HepG2 (cell line): Measurements from ENCODE around the gene BEAN1. TPM values are rescaled to one million over a fixed set of nuclear protein-coding genes. Genes with fewer than 3 reads are reported as not detected.

ENCODE experiments used
- ATAC-seq: fragments of 200-7000 bp; cut with Tn5 transposase; 3 replicates; pipeline ENCODE4 v1.9.1; 2020; ENCODE audit warnings: mild to moderate bottlenecking, moderate library complexity
- BruUV-seq: library from RNA; stranded (reverse); fragments of 400-500 nt; replicated peaks from 2 replicates; lab custom pipeline; 2021; lab: Mats Ljungman, UMichigan
- CTCF ChIA-PET: fragments of 300-600 bp; formaldehyde crosslinking; extraction: SDS; loops from one replicate; lab custom pipeline; 2021; ENCODE audit warnings: low total read pairs, inconsistent platforms, low intra/inter-chr PET ratio; lab: Yijun Ruan, JAX
- POLR2A ChIA-PET: fragments of 350-600 bp; sonication (Branson Sonifier 250); formaldehyde crosslinking; loops from one replicate; lab custom pipeline; 2020; ENCODE audit warnings: antibody characterized with exemption, inconsistent platforms; lab: Yijun Ruan, JAX
- DNase-seq: peaks from one replicate; pipeline ENCODE4 v3.0.0-alpha.2; 2015; ENCODE audit warnings: low spot score
- FAIRE-seq: peaks from 3 replicates; lab custom pipeline; 2011; peaks lifted over from hg19 to GRCh38; lab: Jason Lieb, UNC
- H2AFZ ChIP-seq: one replicate; pipeline ENCODE4 v1.6.1; 2011; ENCODE audit warnings: low read length, inconsistent platforms
- H3K27ac ChIP-seq: fragments of 300-600 bp; 3 replicates; pipeline ENCODE4 v1.8.0; 2011; ENCODE audit warnings: mixed run types, mild to moderate bottlenecking, mixed read lengths, low read length, inconsistent platforms; ENCODE audit not compliant: insufficient read depth; ENCODE audit errors: extremely low read length
- H3K27me3 ChIP-seq, 2 experiments: fragments of 200-600 bp in 1 of 2; 2 replicates in 1 of 2; 3 replicates in 1 of 2; pipeline versions ENCODE4 v1.6.0 to v1.8.0; 2011; ENCODE audit warnings: low read length in 2 of 2, mild to moderate bottlenecking in 2 of 2, moderate library complexity in 2 of 2, inconsistent platforms in 1 of 2; ENCODE audit not compliant: insufficient read depth in 2 of 2, control insufficient read depth in 1 of 2
- H3K36me3 ChIP-seq, 2 experiments: fragments of 200-600 bp in 1 of 2; replicated peaks in 1 of 2; 2 replicates in 1 of 2; 3 replicates in 1 of 2; pipeline versions ENCODE4 v1.5.1 to v1.8.0; 2011; ENCODE audit warnings: low read length in 2 of 2, inconsistent platforms in 1 of 2; ENCODE audit not compliant: insufficient read depth in 2 of 2, control insufficient read depth in 1 of 2
- H3K4me1 ChIP-seq: 2 replicates; pipeline ENCODE4 v1.5.1; 2012; ENCODE audit warnings: low read length, inconsistent platforms; ENCODE audit not compliant: insufficient read depth
- H3K4me2 ChIP-seq: 2 replicates; pipeline ENCODE4 v1.6.0; 2011; ENCODE audit warnings: low read depth, low read length, inconsistent platforms
- H3K4me3 ChIP-seq, 3 experiments: fragments of 200-600 bp in 1 of 3; sonication (generic), shearing (Covaris generic) in 1 of 3; replicated peaks in 1 of 3; 2 replicates each; pipeline ENCODE4 v1.5.1; 2011 to 2016; ENCODE audit warnings: low read length in 3 of 3, inconsistent platforms in 2 of 3, low read depth in 2 of 3, mild to moderate bottlenecking in 2 of 3, control low read depth in 1 of 3, mixed read lengths in 1 of 3; ENCODE audit not compliant: insufficient read depth in 1 of 3
- H3K79me2 ChIP-seq: one replicate; pipeline ENCODE4 v1.6.1; 2011; ENCODE audit warnings: low read length, inconsistent platforms; ENCODE audit not compliant: insufficient read depth
- H3K9ac ChIP-seq: 2 replicates; pipeline ENCODE4 v1.6.0; 2011; ENCODE audit warnings: mild to moderate bottlenecking, low read depth, low read length, inconsistent platforms; ENCODE audit not compliant: insufficient read depth
- H3K9me3 ChIP-seq: 2 replicates; pipeline ENCODE4 v1.5.1; 2012; ENCODE audit warnings: mild to moderate bottlenecking, low read length
- H4K20me1 ChIP-seq: 2 replicates; pipeline ENCODE4 v1.6.0; 2011; ENCODE audit warnings: inconsistent platforms, mild to moderate bottlenecking, low read length, moderate library complexity; ENCODE audit not compliant: insufficient read depth
- FOXP1 ChIP-seq, 2 experiments: fragments of 450-650 bp in 1 of 2; IDR thresholded peaks; 2 replicates each; pipeline ENCODE4 v1.6.1; 2017 to 2018; ENCODE audit warnings: antibody characterized with exemption in 1 of 2
- FOXP4 ChIP-seq: sonication (generic); formaldehyde crosslinking; IDR thresholded peaks from 2 replicates; pipeline ENCODE4 v1.4.0; 2020; ENCODE audit warnings: missing genetic modification reagents
- GTF3A ChIP-seq: sonication (generic); formaldehyde crosslinking; conservative IDR thresholded peaks from 2 replicates; pipeline ENCODE4 v1.4.0; 2020; ENCODE audit warnings: mild to moderate bottlenecking, missing genetic modification reagents
- PATZ1 ChIP-seq: sonication (generic); formaldehyde crosslinking; IDR thresholded peaks from 2 replicates; pipeline ENCODE4 v1.4.0; 2020; ENCODE audit warnings: missing genetic modification reagents
- SOX6 ChIP-seq, 2 experiments: fragments of 450-650 bp in 1 of 2; sonication (generic) in 1 of 2; formaldehyde crosslinking in 1 of 2; IDR thresholded peaks; 2 replicates each; pipeline versions ENCODE4 v1.4.0 to v1.6.1; 2017 to 2020; ENCODE audit warnings: antibody characterized with exemption in 1 of 2, mild to moderate bottlenecking in 1 of 2, missing genetic modification reagents in 1 of 2
- ZNF280D ChIP-seq: sonication (generic); formaldehyde crosslinking; IDR thresholded peaks from 2 replicates; pipeline ENCODE4 v1.5.1; 2020; ENCODE audit warnings: mild to moderate bottlenecking, missing genetic modification reagents
- ZNF362 ChIP-seq: sonication (generic); formaldehyde crosslinking; IDR thresholded peaks from 2 replicates; pipeline ENCODE4 v1.4.0; 2020; ENCODE audit warnings: missing genetic modification reagents, mild to moderate bottlenecking, borderline replicate concordance
- ZNF552 ChIP-seq: sonication (generic); formaldehyde crosslinking; IDR thresholded peaks from 2 replicates; pipeline ENCODE4 v1.9.0; 2022; ENCODE audit warnings: missing genetic modification reagents, mild to moderate bottlenecking, borderline replicate concordance
- WGBS: methylation state at CpG from one replicate; pipeline ENCODE4 v1.1.6; 2017; ENCODE audit warnings: low lambda C conversion rate; 5-methylcytosine and 5-hydroxymethylcytosine counted together
- in situ Hi-C: cut with HindIII; loops from 2 replicates; pipeline ENCODE4 v1.10.0; 2017; ENCODE audit warnings: low pct_unique_long_range_greater_than_20kb; ENCODE audit not compliant: extremely low pct_ligation_motif_present
- intact Hi-C: fragments of 100-400 bp; cut with micrococcal nuclease; formaldehyde crosslinking; loops from one replicate; pipeline ENCODE4 v1.10.0; 2022; ENCODE audit not compliant: unreplicated experiment
- polyA plus RNA-seq, 8 experiments: library from polyadenylated mRNA; depleted of rRNA in 3 of 8; stranded (reverse) in 7 of 8; unstranded in 1 of 8; fragments of >200 nt; fragmentation: Illumina TruSeq in 4 of 8; extraction: Trizol in 4 of 8; gene quantifications; 2 replicates each; pipeline versions ENCODE4 v1.2.1 to v1.2.3, GENCODE V29; 2011 to 2016; ENCODE audit warnings: low read depth in 4 of 8, missing spikeins in 1 of 8, mixed read lengths in 1 of 8; ENCODE audit not compliant: insufficient read depth in 1 of 8
- total RNA-seq, 5 experiments: library from RNA; depleted of rRNA; stranded (reverse); fragments of >200 nt; fragmentation: Illumina TruSeq; extraction: Trizol; gene quantifications; 2 replicates each; pipeline ENCODE4 v1.2.3, GENCODE V29; 2016; ENCODE audit warnings: low read depth in 1 of 5

Gene BEAN1
- total and polyA plus RNA-seq, 2 of the 13 experiments (the other 11 are each of a cell fraction or from before 2014, with no cell fraction given) = 0.53 to 1.4 TPM

GRCh38 chr16:66488505-66488904, 61.4 kb downstream of the BEAN1 start:
- FAIRE-seq = peak; percentile 39
- ChIA-PET CTCF (no interaction called here), POLR2A (no interaction called here)
- BruUV-seq = no TSS peak
- WGBS = 65% methylated on average over 1 of the region's 1 CpG
- Histone ChIP-seq H3K4me2 (no peak overlapping the region), H3K27me3 (peaks cover 2 to 15% of the 10 kb centered on the region in 2 experiments; a peak in 1 of 5 replicates), H3K4me3 (no peak overlapping the region), H3K36me3 (no peaks in the 10 kb centered on the region), H3K9ac (no peak overlapping the region), H3K4me1 (peaks cover 2% of the 10 kb centered on the region; the same call in 1 of the 2 replicates), H2AFZ (no peak overlapping the region), H4K20me1 (no peaks in the 10 kb centered on the region), H3K9me3 (no peaks in the 10 kb centered on the region), H3K27ac (no peak overlapping the region), H3K79me2 (no peaks in the 10 kb centered on the region)
- intact Hi-C loops = no loop called here
- no peak for TF ChIP-seq SOX6 (IDR thresholded peaks at IDR 0.05)
- 0 out of 2 replicates have a peak, but pooled peaks have one; percentile 17 for TF ChIP-seq SOX6 (CRISPR knock-in tag; IDR thresholded peaks at IDR 0.05)
- TF ChIP-seq PATZ1 (CRISPR knock-in tag) = 0 out of 2 replicates have a peak, but pooled peaks have one; percentile 5
- TF ChIP-seq FOXP1 (IDR thresholded peaks at IDR 0.05) = no peak
- 0 out of 2 replicates have a peak, but pooled peaks have one; percentile 28 for TF ChIP-seq FOXP1 (CRISPR knock-in tag; IDR thresholded peaks at IDR 0.05)
- TF ChIP-seq GTF3A (CRISPR knock-in tag) = no peak
- TF ChIP-seq ZNF552 (CRISPR knock-in tag) = no peak
- TF ChIP-seq ZNF280D (CRISPR knock-in tag) = peak; percentile 54; the same call in 1 of the 2 replicates
- 0 out of 2 replicates have a peak, but pooled peaks have one; percentile 28 for TF ChIP-seq FOXP4 (CRISPR knock-in tag)
- no peak for TF ChIP-seq ZNF362 (CRISPR knock-in tag)
- in situ Hi-C loops = no loop called here
- DNase-seq = no peak
- no peak for ATAC-seq
